GM20431 (cell line): ENCODE results near the gene CES4A.
"Not testable (repeated sequence)": the region's sequence is repeated elsewhere in the genome, so short reads cannot be mapped to it uniquely, and the experiment has no call there.

Experiments
- in situ Hi-C: fragments of 300-500 bp; cut with MseI, MboI; formaldehyde crosslinking; loops from one replicate; pipeline ENCODE4 v1.15.0; 2020; ENCODE audit warnings: low sequenced_read_pairs; ENCODE audit not compliant: unreplicated experiment

The CES4A gene

DNA sequence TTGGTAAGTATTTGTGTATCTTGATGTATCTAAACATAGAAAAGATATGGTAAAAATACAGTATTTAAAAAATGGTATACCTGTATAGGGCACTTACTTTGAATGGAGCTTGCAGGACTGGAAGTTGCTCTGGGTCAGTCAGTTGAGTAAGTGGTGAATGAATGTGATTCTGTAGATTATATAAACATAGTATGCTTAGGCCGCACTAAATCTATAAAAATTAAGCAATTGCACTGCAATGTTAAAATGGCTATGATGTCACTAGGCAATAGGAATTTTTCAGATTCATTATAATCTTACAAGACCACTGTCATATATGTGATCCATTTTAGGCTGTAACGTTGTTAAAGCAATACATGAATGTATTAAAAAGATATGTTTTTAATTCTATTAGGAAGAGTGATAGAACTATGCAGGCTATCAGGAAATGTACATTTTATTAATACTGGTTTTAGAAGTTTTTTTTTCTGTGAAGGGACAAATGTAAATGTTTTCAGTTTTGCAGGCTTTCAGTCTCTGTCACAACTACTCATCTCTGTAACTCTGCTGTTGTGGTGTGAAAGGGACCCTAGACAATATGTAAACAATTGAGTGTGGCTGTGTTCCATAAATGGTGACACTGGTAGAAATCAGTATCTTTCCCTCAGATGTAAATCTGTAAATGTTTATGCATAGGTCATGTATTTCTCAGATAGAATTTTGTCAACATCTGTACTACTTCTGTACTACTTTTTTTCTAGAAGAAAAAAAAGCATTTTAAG lies 51.1 kb downstream of the CES4A start:
- in situ Hi-C loops: no loop called here

DNA sequence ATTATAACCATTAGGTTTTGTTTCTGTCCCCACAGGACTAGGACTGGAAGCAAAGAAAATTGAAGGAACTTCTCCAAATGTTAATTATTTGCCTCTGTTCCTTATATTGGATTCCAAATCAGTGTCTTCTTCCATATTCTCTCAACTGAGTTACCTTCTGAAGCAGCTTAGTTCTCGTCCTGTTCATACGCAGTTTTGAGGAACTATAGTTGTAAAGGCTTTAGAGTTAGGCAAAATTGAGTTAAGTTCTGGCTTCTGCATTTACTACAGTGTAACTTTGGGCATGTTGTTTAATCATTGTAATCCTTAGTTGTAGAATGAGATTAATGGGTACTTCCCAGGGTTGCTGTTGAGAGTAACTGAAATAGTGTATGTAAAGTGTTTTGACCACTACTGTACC lies 51.8 kb downstream of the CES4A start:
- in situ Hi-C loops: no loop called here

GRCh38 chr16:67040906-67041305 lies 52.5 kb downstream of the CES4A start:
- in situ Hi-C loops: no loop called here

GRCh38 chr16:67041520-67041919 lies 53.1 kb downstream of the CES4A start:
- in situ Hi-C loops: not testable (repeated sequence)

- in situ Hi-C loops: no loop called here
Measured at GRCh38 chr16:67043420-67043819, 55.0 kb downstream of the CES4A start.

- in situ Hi-C loops: no loop called here
Measured at GRCh38 chr16:67050796-67051195, 62.4 kb downstream of the CES4A start.

GRCh38 chr16:67052399-67052798 lies 64.0 kb downstream of the CES4A start:
- in situ Hi-C loops: no loop called here

DNA sequence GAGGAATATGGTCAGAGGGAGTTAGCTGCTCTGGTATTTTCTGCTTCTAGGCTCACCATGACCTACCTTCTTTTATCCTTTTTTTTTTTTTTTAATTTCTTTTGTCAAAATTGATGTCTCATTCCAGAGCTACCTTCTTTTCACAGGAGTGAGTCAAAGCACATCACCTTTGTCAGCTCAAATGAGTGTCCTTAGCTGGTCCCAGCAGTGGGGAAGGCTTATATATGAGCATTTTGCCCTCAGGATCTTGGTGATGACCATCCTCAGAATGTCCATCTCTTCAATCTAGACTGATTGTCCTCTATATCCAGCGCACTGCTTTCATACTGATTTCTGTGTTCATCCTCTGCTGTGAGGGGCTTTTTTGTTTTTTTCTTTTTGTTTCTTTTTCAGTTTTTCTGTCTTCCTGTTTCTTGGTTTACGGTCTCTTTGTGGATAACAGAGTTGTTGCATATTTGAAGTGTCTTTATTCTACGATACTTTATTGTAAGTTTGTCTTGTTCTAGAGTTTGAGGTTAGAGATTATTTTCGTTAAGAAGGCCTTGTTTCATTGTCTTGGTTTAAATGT lies 65.5 kb downstream of the CES4A start:
- in situ Hi-C loops: no loop called here

GRCh38 chr16:67054901-67055300 lies 66.5 kb downstream of the CES4A start:
- in situ Hi-C loops: no loop called here

GRCh38 chr16:67055712-67056487 lies 67.5 kb downstream of the CES4A start:
- in situ Hi-C loops: no loop called here
